K562 (cell line): Measurements from ENCODE around the gene PACS1. TPM values are rescaled to one million over a fixed set of nuclear protein-coding genes. Genes with fewer than 3 reads are reported as not detected.
A peak's percentile ranks its signal among the peaks of the same experiment; 100 is the strongest.

Experiments
- GATA2 ChIP-seq: sonication (generic); formaldehyde crosslinking; IDR thresholded peaks from 2 replicates; pipeline ENCODE4 v1.4.0; 2020; ENCODE audit warnings: mild to moderate bottlenecking, missing genetic modification reagents
- HDAC2 ChIP-seq: fragments of 450-650 bp; IDR thresholded peaks from 2 replicates; pipeline ENCODE4 v1.6.1; 2016; ENCODE audit warnings: mild to moderate bottlenecking
- MAZ ChIP-seq, 2 experiments: fragments of 450-650 bp in 1 of 2; sonication (generic) in 1 of 2; formaldehyde crosslinking; IDR thresholded peaks in 1 of 2; conservative IDR thresholded peaks in 1 of 2; 2 replicates each; pipeline versions ENCODE4 v1.4.0 to v1.5.0; 2020; ENCODE audit warnings: mild to moderate bottlenecking in 1 of 2, missing genetic modification reagents in 1 of 2
- NR1H2 ChIP-seq: sonication (generic); formaldehyde crosslinking; IDR thresholded peaks from 2 replicates; pipeline ENCODE4 v1.4.0; 2020; ENCODE audit warnings: mild to moderate bottlenecking, missing genetic modification reagents
- PHTF2 ChIP-seq: fragments of 250-450 bp; sonication (Bioruptor Pico); IDR thresholded peaks from 2 replicates; pipeline ENCODE4 v1.5.0; 2021; ENCODE audit warnings: mild to moderate bottlenecking
- SAFB ChIP-seq: fragments of 200-400 bp; formaldehyde crosslinking; IDR thresholded peaks from 2 replicates; pipeline ENCODE4 v1.6.1; 2017; ENCODE audit warnings: low read depth, low read length, borderline replicate concordance
- SREBF1 ChIP-seq: fragments of 150-350 bp; IDR thresholded peaks from 2 replicates; pipeline ENCODE4 v1.6.1; 2014; ENCODE audit warnings: antibody characterized with exemption, low read depth, low read length, borderline replicate concordance
- TEAD4 ChIP-seq, 2 experiments: sonication (generic) in 1 of 2; formaldehyde crosslinking in 1 of 2; IDR thresholded peaks; 2 replicates each; pipeline versions ENCODE4 v1.6.1 to v1.8.0; 2012 to 2022; ENCODE audit warnings: borderline replicate concordance in 1 of 2, inconsistent platforms in 1 of 2, low read length in 1 of 2, mild to moderate bottlenecking in 1 of 2, missing genetic modification reagents in 1 of 2
- ZNF133 ChIP-seq: fragments of 250-450 bp; sonication (Bioruptor Pico); IDR thresholded peaks from 2 replicates; pipeline ENCODE4 v1.4.0; 2020; ENCODE audit warnings: mild to moderate bottlenecking
- ZNF695 ChIP-seq: fragments of 450-650 bp; formaldehyde crosslinking; IDR thresholded peaks from 2 replicates; pipeline ENCODE4 v1.4.0; 2020; ENCODE audit warnings: mild to moderate bottlenecking, moderate library complexity
- ZNF75A ChIP-seq: fragments of 450-650 bp; formaldehyde crosslinking; IDR thresholded peaks from 2 replicates; pipeline ENCODE4 v1.4.0; 2020; ENCODE audit warnings: mild to moderate bottlenecking
- ZNF76 ChIP-seq: fragments of 250-450 bp; sonication (Bioruptor Pico); IDR thresholded peaks from 2 replicates; pipeline ENCODE4 v1.4.0; 2020; ENCODE audit warnings: mild to moderate bottlenecking, moderate library complexity, borderline replicate concordance
- polyA plus RNA-seq, 8 experiments: library from polyadenylated mRNA; depleted of rRNA in 4 of 8; stranded (reverse) in 5 of 8; unstranded in 3 of 8; fragments of >200 nt; fragmentation: Nextera tagmentation in 2 of 8; fragmentation: Illumina TruSeq in 1 of 8; extraction: Ambion mirVana in 2 of 8; extraction: Trizol in 1 of 8; gene quantifications; 2 replicates each; pipeline versions ENCODE4 v1.2.1 to v1.2.3, GENCODE V29; 2011 to 2014; ENCODE audit warnings: inconsistent platforms in 1 of 8, missing spikeins in 1 of 8
- total RNA-seq, 7 experiments: library from RNA; depleted of rRNA in 6 of 7; stranded (reverse); fragments of >200 nt in 6 of 7; fragmentation: Illumina TruSeq in 2 of 7; extraction: Trizol in 2 of 7; gene quantifications; 2 replicates each; pipeline versions ENCODE4 v1.2.1 to v1.2.3, GENCODE V29; 2011 to 2021; ENCODE audit warnings: low replicate concordance in 1 of 7
- TF ChIP-seq, protein P1 (sequence below): fragments of 250-450 bp; sonication (Bioruptor Pico); IDR thresholded peaks from 2 replicates; pipeline ENCODE4 v1.8.0; 2022; ENCODE audit warnings: inconsistent platforms, mild to moderate bottlenecking, moderate library complexity, borderline replicate concordance
- TF ChIP-seq, protein P2 (sequence below), 2 experiments: fragments of 450-650 bp; IDR thresholded peaks; 2 replicates each; pipeline ENCODE4 v1.6.1; 2018; ENCODE audit warnings: mild to moderate bottlenecking in 2 of 2, low read depth in 1 of 2; ENCODE audit not compliant: partially characterized antibody in 2 of 2
- TF ChIP-seq, protein P3 (sequence below): fragments of 250-450 bp; sonication (Bioruptor Pico); IDR thresholded peaks from 2 replicates; pipeline ENCODE4 v1.8.0; 2022; ENCODE audit warnings: inconsistent platforms
- TF ChIP-seq, protein P4 (sequence below): fragments of 450-650 bp; formaldehyde crosslinking; IDR thresholded peaks from 2 replicates; pipeline ENCODE4 v1.4.0; 2020; ENCODE audit warnings: mild to moderate bottlenecking, moderate library complexity

The PACS1 gene
- total and polyA plus RNA-seq, 9 of the 15 experiments (the other 6 are each of a cell fraction or from before 2014, with no cell fraction given): 0.34 to 28.1 (median 8.5) TPM

DNA sequence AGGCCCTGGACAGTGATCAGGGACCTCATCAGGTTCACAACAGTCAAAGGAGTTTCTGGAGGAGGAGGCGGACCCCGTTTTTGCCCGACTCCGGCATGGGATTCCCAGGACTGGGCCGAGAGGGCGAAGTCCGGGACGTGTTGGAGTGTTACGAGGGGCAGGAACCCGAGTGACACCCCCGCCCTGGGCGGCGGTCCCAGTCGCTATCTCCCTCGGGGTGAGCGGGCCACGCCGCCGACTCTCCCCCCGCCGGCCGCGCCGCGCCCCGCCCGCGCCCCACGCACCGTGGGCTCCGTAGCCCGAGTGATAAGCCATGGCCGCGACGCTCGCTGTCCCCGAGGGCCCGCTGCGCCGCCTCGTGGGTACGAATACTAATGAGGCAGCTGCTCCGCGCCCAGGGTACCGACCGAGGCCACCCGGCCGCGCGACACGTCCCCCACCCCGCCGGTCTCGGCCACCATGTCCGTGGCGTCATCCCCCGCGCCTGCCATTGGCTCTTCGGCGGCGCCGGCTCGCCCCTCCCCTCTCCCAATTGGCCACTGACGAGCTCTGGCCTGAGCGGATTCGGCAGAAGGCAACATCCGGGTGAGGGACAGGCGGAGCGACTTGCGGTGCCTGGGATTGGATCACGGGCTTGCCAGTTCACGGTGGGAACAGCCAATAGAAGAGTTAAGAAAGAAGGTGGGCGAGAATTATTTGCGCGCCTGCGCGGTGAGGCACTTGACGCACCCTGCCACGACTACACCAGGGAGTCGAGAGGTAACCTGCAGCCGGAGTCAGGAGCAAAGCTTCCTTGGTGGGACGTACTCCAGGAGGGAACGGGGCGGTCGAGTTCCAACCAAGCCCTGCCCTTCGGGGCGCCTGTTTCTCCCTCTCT is 218.8 kb downstream of the PACS1 start, which contains the start of gene YIF1A (continued):
- TF ChIP-seq, protein P1, sequence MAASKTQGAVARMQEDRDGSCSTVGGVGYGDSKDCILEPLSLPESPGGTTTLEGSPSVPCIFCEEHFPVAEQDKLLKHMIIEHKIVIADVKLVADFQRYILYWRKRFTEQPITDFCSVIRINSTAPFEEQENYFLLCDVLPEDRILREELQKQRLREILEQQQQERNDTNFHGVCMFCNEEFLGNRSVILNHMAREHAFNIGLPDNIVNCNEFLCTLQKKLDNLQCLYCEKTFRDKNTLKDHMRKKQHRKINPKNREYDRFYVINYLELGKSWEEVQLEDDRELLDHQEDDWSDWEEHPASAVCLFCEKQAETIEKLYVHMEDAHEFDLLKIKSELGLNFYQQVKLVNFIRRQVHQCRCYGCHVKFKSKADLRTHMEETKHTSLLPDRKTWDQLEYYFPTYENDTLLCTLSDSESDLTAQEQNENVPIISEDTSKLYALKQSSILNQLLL: no peak
- no peak for TF ChIP-seq HDAC2
- TF ChIP-seq, protein P2, sequence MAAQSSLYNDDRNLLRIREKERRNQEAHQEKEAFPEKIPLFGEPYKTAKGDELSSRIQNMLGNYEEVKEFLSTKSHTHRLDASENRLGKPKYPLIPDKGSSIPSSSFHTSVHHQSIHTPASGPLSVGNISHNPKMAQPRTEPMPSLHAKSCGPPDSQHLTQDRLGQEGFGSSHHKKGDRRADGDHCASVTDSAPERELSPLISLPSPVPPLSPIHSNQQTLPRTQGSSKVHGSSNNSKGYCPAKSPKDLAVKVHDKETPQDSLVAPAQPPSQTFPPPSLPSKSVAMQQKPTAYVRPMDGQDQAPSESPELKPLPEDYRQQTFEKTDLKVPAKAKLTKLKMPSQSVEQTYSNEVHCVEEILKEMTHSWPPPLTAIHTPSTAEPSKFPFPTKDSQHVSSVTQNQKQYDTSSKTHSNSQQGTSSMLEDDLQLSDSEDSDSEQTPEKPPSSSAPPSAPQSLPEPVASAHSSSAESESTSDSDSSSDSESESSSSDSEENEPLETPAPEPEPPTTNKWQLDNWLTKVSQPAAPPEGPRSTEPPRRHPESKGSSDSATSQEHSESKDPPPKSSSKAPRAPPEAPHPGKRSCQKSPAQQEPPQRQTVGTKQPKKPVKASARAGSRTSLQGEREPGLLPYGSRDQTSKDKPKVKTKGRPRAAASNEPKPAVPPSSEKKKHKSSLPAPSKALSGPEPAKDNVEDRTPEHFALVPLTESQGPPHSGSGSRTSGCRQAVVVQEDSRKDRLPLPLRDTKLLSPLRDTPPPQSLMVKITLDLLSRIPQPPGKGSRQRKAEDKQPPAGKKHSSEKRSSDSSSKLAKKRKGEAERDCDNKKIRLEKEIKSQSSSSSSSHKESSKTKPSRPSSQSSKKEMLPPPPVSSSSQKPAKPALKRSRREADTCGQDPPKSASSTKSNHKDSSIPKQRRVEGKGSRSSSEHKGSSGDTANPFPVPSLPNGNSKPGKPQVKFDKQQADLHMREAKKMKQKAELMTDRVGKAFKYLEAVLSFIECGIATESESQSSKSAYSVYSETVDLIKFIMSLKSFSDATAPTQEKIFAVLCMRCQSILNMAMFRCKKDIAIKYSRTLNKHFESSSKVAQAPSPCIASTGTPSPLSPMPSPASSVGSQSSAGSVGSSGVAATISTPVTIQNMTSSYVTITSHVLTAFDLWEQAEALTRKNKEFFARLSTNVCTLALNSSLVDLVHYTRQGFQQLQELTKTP (IDR thresholded peaks at IDR 0.05; ENCODE audit: low read depth in 1 of 2, partially characterized antibody in 2 of 2): no peak
- TF ChIP-seq, protein P3, sequence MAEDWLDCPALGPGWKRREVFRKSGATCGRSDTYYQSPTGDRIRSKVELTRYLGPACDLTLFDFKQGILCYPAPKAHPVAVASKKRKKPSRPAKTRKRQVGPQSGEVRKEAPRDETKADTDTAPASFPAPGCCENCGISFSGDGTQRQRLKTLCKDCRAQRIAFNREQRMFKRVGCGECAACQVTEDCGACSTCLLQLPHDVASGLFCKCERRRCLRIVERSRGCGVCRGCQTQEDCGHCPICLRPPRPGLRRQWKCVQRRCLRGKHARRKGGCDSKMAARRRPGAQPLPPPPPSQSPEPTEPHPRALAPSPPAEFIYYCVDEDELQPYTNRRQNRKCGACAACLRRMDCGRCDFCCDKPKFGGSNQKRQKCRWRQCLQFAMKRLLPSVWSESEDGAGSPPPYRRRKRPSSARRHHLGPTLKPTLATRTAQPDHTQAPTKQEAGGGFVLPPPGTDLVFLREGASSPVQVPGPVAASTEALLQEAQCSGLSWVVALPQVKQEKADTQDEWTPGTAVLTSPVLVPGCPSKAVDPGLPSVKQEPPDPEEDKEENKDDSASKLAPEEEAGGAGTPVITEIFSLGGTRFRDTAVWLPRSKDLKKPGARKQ: no peak
- TF ChIP-seq MAZ (CRISPR knock-in tag; conservative IDR thresholded peaks at IDR 0.05 in 1 of 2, IDR thresholded peaks at IDR 0.05 in 1 of 2): peak; percentile 75 to 94
- TF ChIP-seq, protein P4, sequence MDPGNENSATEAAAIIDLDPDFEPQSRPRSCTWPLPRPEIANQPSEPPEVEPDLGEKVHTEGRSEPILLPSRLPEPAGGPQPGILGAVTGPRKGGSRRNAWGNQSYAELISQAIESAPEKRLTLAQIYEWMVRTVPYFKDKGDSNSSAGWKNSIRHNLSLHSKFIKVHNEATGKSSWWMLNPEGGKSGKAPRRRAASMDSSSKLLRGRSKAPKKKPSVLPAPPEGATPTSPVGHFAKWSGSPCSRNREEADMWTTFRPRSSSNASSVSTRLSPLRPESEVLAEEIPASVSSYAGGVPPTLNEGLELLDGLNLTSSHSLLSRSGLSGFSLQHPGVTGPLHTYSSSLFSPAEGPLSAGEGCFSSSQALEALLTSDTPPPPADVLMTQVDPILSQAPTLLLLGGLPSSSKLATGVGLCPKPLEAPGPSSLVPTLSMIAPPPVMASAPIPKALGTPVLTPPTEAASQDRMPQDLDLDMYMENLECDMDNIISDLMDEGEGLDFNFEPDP (CRISPR knock-in tag): no peak
- 0 out of 2 replicates have a peak, but pooled peaks have one; percentile 37 for TF ChIP-seq ZNF76 (CRISPR knock-in tag)
- TF ChIP-seq ZNF133 (CRISPR knock-in tag): no peak
- TF ChIP-seq SREBF1: no peak
- TF ChIP-seq NR1H2 (CRISPR knock-in tag): no peak
- peak; percentile 95 for TF ChIP-seq SAFB
- no peak for TF ChIP-seq PHTF2 (CRISPR knock-in tag)
- TF ChIP-seq ZNF75A (CRISPR knock-in tag): no peak
- TF ChIP-seq ZNF695: no peak
- TF ChIP-seq GATA2 (CRISPR knock-in tag): no peak
- TF ChIP-seq TEAD4 (IDR thresholded peaks at IDR 0.05; ENCODE audit: low read length): no peak
- no peak for TF ChIP-seq TEAD4 (CRISPR knock-in tag; IDR thresholded peaks at IDR 0.05; ENCODE audit: borderline replicate concordance)
